GM18511 (cell line): ENCODE data around the gene MYBL2.

ENCODE experiments used
- ATAC-seq: cut with Tn5 transposase; IDR thresholded peaks from one replicate; pipeline ENCODE4 v1.9.1; 2021; ENCODE audit warnings: mild to moderate bottlenecking, moderate library complexity; ENCODE audit not compliant: unreplicated experiment

The MYBL2 gene

GRCh38 chr20:43681991-43682410, 15.1 kb downstream of the MYBL2 start:
- peak; percentile 94 for ATAC-seq

GRCh38 chr20:43682446-43682845, 15.5 kb downstream of the MYBL2 start:
- ATAC-seq, result peak; percentile 43

DNA sequence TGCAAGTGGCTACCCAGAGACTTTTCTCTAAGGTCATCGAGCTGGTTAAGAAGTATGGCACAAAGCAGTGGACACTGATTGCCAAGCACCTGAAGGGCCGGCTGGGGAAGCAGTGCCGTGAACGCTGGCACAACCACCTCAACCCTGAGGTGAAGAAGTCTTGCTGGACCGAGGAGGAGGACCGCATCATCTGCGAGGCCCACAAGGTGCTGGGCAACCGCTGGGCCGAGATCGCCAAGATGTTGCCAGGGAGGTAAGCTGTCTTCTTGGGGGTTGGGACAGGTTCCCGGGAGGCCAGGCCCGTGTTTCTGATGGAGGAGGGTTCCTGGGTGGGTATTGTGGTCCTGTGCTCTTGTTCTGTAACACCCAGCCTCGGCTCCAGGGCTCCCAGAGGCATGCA, 19.9 kb downstream of the MYBL2 start:
- ATAC-seq, result no peak

DNA sequence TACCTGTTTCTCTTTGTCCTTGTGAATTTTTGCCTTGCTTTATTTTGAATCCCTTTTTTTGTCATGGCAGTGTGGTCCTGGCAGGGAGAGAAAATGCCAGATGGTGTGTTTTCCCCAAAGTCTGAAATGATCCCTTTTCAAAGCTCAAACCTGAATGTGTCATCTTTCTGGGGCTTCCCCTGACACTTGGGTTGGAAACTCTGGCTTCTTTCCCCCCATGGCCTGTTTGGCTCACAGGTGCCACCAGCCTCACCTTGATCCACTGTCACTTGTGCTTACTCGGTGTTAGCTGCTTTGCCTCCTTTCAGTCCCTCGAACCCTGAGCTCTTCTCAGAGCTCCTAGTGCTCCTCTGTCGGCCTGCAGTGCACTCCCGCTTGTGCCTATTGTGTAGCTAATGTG, 22.3 kb downstream of the MYBL2 start:
- ATAC-seq, result no peak

DNA sequence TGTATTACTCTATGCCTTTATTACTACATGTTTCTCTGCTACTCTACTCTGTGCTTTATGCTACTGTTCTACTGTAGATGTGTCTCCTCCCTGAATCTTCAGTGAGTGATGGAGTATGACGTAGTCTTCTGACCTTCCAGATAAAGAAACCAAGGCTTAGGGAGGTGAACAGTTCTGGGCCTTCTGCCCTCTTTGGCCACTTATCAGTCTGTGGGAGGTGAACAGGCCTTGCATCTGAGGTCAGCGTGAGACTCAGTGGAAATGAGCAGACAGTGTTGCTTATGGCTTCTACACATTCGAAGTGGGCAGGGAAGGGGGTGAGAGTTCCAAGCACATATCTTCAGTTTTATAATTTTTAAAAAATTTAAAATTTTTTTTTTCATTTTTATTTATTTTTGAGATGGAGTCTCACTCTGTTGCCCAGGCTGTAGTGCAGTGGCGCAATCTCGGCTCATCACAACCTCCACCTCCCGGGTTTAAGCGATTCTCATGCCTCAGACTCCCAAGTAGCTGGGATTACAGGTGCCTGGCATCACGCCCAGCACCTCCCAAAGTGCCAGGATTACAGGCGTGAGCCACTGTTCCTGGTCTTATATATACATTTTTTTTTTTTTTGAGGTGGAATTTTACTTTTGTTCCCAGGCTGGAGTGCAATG, 24.2 kb downstream of the MYBL2 start:
- ATAC-seq, result no peak

DNA sequence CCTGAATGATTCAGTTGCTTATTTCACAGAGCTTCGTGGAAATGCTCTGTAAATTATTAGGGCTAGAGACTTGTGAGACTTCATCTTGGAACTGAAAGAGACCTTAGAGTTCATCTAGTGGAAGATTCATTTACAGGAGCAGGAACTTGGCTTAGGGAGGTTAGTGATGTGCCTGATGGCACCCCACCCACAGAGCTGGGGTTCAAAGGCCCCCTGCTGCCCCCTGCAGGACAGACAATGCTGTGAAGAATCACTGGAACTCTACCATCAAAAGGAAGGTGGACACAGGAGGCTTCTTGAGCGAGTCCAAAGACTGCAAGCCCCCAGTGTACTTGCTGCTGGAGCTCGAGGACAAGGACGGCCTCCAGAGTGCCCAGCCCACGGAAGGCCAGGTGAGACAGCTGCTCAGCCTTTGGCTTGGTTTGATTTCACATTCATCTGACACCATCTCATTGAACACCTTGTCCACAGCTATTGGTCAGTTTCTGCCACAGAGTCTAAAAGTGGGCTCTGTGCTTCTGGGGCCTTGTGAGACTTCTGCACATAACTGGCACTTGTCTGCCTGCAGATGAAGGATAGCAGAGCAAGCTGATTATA, 25.1 kb downstream of the MYBL2 start:
- peak; percentile 63 for ATAC-seq

DNA sequence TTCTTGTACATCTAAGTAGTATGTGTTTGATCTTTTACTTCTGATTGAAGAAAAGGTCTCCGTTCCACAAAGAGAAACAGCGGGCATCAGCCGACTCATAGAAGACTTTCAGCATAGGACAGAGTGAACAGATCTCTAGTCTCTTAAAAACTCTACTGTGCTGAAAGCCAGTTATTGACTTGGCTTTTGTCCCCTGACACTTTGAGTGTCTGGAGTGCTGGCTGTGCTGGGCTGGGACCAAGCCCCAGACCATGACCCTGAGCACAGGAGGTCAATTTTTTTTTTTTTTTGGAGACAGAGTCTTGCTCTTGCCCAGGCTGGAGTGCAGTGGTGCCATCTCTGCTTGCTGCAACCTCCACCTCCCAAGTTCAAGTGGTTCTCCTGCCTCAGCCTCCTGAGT, 27.8 kb downstream of the MYBL2 start:
- ATAC-seq, result no peak

DNA sequence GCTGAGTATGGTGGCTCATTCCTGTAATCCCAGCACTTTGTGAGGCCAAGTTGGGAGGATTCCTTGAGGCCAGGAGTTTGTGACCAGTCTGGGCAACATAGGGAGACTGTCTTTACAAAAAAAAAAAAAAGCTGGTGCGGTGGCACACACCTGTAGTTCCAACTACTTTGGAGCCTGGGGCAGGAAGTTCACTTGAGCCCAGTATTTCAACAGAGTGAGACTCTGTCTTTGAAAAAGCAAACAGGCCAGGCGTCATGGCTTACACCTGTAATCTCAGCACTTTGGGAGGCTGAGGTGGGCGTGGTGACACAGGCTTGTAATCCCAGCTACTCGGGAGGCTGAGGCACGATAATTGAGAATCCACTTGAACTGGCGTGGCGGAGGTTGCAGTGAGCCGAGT, 28.7 kb downstream of the MYBL2 start:
- no peak for ATAC-seq

GRCh38 chr20:43699941-43700565, 33.1 kb downstream of the MYBL2 start:
- no peak for ATAC-seq

DNA sequence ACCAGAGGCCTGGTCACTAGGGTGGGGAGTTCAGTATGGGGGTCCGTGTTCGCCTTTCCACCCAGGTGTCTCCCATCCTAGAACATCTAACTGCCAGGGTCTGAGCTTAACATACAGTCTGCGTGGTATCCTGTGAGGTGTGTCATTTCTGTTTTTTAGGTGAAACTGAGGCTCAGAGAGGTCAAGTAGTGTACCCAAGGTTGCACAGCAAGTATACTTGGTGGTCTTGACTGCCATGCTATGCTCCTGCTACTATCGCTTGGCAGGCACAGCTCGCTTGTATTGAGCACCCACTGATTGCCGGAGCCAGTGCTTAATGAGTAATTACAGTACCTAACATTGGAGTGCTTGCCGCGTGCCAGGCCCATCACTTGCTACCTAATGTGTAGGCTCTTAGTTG, 33.7 kb downstream of the MYBL2 start:
- no peak for ATAC-seq

DNA sequence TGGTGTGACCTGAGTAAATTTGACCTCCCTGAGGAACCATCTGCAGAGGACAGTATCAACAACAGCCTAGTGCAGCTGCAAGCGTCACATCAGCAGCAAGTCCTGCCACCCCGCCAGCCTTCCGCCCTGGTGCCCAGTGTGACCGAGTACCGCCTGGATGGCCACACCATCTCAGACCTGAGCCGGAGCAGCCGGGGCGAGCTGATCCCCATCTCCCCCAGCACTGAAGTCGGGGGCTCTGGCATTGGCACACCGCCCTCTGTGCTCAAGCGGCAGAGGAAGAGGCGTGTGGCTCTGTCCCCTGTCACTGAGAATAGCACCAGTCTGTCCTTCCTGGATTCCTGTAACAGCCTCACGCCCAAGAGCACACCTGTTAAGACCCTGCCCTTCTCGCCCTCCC, 35.6 kb downstream of the MYBL2 start:
- no peak for ATAC-seq

GRCh38 chr20:43710370-43711044, 43.6 kb downstream of the MYBL2 start:
- ATAC-seq, result peak; percentile 78

- ATAC-seq, result peak; percentile 12
These were observed 44.3 kb downstream of the MYBL2 start for GRCh38 chr20:43711098-43711654.

- ATAC-seq, result no peak
These were observed 48.1 kb downstream of the MYBL2 start for GRCh38 chr20:43715044-43715443.

DNA sequence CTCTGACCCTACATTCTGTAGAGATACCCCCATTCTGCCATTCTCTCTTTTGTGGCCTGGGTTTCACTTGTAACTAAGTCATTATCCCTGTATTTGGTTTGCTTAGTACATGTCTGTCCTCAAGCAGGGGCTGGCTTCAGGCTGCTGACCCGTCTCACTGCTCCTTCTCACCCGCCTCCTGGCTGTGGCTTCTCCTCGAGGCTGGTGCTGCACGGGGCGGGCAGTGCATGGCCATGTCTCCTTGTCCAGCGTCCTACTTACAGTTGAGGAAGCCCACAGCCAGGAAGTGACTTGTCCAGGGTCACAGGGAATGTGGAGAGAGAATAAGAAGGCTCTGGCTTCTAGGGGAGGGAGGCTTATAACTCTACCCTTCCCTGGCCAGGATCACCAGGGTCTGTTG, 48.6 kb downstream of the MYBL2 start:
- no peak for ATAC-seq

DNA sequence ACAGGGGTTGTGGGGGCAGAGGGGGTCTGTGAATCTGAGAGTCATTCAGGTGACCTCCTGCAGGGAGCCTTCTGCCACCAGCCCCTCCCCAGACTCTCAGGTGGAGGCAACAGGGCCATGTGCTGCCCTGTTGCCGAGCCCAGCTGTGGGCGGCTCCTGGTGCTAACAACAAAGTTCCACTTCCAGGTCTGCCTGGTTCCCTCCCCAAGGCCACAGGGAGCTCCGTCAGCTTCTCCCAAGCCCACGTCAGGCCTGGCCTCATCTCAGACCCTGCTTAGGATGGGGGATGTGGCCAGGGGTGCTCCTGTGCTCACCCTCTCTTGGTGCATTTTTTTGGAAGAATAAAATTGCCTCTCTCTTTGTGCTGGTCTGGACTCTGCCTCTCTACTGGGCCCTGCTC, 49.2 kb downstream of the MYBL2 start:
- ATAC-seq, result no peak

DNA sequence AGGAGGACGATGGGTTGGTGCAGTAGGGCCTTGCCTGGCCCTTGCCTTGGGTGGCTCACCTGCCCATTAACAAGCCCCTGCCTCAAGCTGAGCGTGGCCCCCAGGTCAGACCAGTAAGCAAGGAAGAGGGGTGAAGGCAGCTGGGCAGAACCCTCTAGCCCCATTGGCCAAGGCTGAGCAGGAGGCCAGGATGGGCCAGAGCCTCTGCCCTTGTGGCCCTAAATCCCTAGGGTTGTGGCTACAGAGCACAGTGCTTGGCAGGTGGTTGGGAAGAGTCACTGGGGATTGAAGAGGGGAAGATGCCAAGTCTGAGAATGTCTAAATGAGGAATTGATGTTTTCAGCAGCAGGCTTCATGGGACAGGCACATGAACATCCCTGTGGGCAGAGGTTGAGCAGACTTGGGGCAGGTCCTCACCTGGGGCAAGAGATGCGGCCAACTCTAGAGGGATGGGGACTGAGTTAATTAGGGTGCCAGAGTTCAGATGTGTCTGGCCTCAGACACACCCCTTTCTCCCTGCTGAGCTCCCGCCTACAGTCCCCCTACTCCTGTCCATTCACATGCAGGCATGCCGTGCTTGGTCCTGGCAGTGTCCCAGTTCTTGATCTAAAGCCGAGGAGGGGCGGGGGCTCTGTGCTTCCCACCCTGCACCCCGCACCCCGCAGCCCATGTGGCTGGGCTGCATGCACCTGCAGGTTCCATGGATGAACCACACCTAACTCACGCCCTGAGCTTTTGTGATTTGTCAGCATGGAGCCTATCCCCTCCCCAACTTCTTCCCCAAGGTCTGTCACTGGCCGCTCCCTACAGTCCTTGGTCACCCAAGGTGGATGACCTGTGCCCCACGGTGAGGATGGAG, 50.1 kb downstream of the MYBL2 start:
- ATAC-seq, result no peak

DNA sequence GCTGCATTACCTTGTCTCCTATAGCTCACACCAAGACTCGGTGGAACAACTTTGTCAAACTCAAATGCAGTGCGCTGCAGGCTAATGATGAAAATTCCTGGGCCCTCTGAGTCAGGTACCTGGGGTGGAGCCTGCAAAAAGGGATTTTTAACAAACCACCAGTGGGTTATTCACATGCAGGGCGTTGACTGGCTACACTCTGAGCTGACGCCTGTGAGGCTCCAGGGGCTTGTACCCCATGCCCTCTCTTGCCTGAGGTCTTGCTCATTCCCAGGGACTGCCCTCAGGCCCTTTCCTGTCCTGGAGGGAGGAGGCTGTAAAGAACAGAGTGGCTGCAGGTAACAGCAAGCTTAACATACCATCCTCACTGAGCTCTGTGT, 50.7 kb downstream of the MYBL2 start:
- ATAC-seq, result no peak

GRCh38 chr20:43720007-43720406, 53.1 kb downstream of the MYBL2 start:
- ATAC-seq, result no peak

DNA sequence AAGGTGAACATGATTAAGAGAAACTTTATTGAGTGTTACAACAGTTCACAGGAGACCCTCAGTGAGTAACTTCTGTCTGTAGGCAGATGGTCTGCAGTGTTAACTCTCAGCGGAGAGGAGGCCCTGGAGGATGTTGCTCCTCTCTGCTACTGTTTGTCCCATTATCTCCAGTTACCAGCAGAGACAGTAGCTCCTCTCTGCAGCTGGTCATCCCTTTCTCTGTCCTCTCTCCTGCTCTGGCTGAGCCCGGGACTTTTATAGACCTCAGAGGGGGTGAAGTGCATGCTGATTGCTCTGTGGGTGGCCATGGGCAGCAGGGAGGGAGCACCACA, 54.1 kb downstream of the MYBL2 start:
- ATAC-seq, result no peak
